Progenitor cell of endocrine pancreas (in vitro differentiated cells): Measurements from ENCODE around the gene HYCC2. TPM values are rescaled to one million over a fixed set of nuclear protein-coding genes. Genes with fewer than 3 reads are reported as not detected.

Source experiments
- DNase-seq: peaks from one replicate; pipeline ENCODE4 v3.0.0; 2021; ENCODE audit warnings: low spot score; ENCODE audit not compliant: unreplicated experiment
- H3K27ac Mint-ChIP-seq: 2 replicates; pipeline ENCODE4 v1.8.0; 2021; ENCODE audit warnings: mild to moderate bottlenecking, moderate library complexity, mixed read lengths
- H3K27me3 Mint-ChIP-seq: 2 replicates; pipeline ENCODE4 v1.8.0; 2021; ENCODE audit warnings: mixed read lengths
- H3K36me3 Mint-ChIP-seq: 2 replicates; pipeline ENCODE4 v1.8.0; 2022; ENCODE audit warnings: mixed read lengths; ENCODE audit not compliant: insufficient read depth
- H3K4me1 Mint-ChIP-seq: 2 replicates; pipeline ENCODE4 v1.8.0; 2021; ENCODE audit warnings: low read depth, mixed read lengths
- H3K4me3 Mint-ChIP-seq: 2 replicates; pipeline ENCODE4 v1.8.0; 2021; ENCODE audit warnings: low read depth, mild to moderate bottlenecking, moderate library complexity, mixed read lengths
- H3K9me3 Mint-ChIP-seq: 2 replicates; pipeline ENCODE4 v1.8.0; 2021; ENCODE audit warnings: low read depth, mixed read lengths
- total RNA-seq: library from RNA; stranded (reverse); gene quantifications from 2 replicates; pipeline ENCODE4 v1.2.1, GENCODE V29; 2021
- TF ChIP-seq, protein P1 (sequence below): fragments of 200-600 bp; sonication (generic); IDR thresholded peaks from one replicate; pipeline ENCODE4 v1.5.0; 2021; ENCODE audit warnings: antibody characterized with exemption, mild to moderate bottlenecking; ENCODE audit not compliant: unreplicated experiment

The HYCC2 gene
- total RNA-seq, 1 donor from 2014 or later, result 25.7 TPM

DNA sequence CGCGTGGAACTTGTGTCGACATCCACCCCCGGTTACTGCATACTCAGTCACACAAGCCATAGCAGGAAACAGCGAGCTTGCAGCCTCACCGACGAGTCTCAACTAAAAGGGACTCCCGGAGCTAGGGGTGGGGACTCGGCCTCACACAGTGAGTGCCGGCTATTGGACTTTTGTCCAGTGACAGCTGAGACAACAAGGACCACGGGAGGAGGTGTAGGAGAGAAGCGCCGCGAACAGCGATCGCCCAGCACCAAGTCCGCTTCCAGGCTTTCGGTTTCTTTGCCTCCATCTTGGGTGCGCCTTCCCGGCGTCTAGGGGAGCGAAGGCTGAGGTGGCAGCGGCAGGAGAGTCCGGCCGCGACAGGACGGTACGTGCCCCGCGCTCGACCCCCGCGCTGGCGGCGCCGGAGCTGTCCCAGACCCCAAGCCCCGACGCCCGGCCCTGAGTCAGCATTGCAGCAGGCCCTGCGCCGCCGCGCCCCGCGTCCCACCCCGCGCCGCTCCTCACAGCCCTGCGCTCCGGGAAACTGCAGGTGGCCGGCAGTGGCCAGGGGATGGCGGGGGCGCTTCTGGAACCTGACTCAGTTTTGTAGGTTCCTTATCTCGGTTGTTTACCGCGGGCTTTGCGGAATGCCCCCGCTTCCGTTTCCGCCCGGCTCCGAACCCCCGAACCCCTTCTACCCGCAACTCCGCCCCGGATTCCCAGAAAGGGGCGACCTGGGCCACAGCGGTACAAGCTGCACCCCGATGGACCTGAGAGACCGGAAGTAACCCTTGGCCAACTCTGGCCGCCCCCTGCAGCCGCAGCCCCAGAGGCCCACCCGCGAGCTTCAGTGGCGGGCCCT lies 44.9 kb upstream of the HYCC2 start, which contains the start of gene CFLAR:
Gene CFLAR, plus strand, starts transcription at position 50 of the 844 bp plus-strand sequence. CDS start 13,702 bp downstream, outside the sequence.
- TF ChIP-seq, protein P1, sequence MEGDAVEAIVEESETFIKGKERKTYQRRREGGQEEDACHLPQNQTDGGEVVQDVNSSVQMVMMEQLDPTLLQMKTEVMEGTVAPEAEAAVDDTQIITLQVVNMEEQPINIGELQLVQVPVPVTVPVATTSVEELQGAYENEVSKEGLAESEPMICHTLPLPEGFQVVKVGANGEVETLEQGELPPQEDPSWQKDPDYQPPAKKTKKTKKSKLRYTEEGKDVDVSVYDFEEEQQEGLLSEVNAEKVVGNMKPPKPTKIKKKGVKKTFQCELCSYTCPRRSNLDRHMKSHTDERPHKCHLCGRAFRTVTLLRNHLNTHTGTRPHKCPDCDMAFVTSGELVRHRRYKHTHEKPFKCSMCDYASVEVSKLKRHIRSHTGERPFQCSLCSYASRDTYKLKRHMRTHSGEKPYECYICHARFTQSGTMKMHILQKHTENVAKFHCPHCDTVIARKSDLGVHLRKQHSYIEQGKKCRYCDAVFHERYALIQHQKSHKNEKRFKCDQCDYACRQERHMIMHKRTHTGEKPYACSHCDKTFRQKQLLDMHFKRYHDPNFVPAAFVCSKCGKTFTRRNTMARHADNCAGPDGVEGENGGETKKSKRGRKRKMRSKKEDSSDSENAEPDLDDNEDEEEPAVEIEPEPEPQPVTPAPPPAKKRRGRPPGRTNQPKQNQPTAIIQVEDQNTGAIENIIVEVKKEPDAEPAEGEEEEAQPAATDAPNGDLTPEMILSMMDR, result no peak
- Mint-ChIP-seq H3K27me3 (no peaks in the 10 kb centered on the region), H3K36me3 (no peaks in the 10 kb centered on the region), H3K4me3 (peak within 1 kb of the TSS; percentile 89), H3K9me3 (no peaks in the 10 kb centered on the region), H3K4me1 (peaks cover 30% of the 10 kb centered on the region), H3K27ac (peak within 1 kb of the TSS; percentile 99)
- DNase-seq, result peak; percentile 40

DNA sequence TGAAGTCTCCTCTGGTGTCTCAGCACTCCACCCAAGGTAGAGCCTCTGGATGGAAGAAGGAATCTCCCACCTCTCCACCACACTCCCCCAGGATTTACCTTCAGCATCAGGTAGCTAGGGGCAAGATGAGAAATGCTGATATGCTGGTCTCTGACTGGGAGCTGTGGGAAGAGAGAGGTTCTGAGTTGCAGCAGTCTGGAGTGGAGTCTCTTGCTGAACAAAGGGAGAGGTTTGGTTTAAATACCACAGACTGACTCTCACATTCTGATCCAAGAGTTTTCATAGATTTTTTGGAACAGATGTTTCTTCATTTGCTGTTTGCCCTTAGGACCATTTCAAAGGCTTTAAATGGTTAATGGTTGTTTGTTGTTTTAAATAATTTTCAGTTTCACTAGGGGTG lies 43.4 kb upstream of the HYCC2 start:
- H3K4me1 Mint-ChIP-seq, result peaks cover 25% of the 10 kb centered on the region
- H3K27ac Mint-ChIP-seq, result peak overlapping the region; percentile 50
- no peaks in the 10 kb centered on the region for H3K27me3 Mint-ChIP-seq
- TF ChIP-seq, protein P1, result no peak
- H3K4me3 Mint-ChIP-seq, result peak overlapping the region; percentile 89
- no peaks in the 10 kb centered on the region for H3K9me3 Mint-ChIP-seq
- DNase-seq, result no peak
- H3K36me3 Mint-ChIP-seq, result no peaks in the 10 kb centered on the region

DNA sequence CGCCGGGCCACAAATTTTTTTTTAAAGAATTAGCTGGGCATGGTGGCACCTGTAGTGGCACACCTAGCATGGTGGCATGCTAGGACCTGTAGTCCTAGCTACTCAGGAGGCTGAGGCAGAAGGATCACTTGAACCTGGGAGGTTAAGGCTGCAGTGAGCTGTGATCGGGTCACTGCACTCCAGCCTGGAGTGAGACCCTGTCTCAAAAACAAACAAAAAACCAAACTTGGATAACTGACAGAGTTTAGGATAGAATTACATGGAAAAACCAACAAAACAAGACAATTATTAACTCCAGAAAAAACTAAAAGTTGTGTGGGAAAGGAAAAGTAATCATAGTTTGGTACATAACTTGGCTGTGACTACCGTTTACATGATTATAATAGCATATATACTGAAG lies 42.9 kb upstream of the HYCC2 start:
- H3K27ac Mint-ChIP-seq, result peak overlapping the region; percentile 50
- no peaks in the 10 kb centered on the region for H3K9me3 Mint-ChIP-seq
- H3K27me3 Mint-ChIP-seq, result no peaks in the 10 kb centered on the region
- H3K36me3 Mint-ChIP-seq, result no peaks in the 10 kb centered on the region
- H3K4me1 Mint-ChIP-seq, result peaks cover 22% of the 10 kb centered on the region
- no peak for DNase-seq
- H3K4me3 Mint-ChIP-seq, result peak overlapping the region; percentile 35
- TF ChIP-seq, protein P1, result no peak

DNA sequence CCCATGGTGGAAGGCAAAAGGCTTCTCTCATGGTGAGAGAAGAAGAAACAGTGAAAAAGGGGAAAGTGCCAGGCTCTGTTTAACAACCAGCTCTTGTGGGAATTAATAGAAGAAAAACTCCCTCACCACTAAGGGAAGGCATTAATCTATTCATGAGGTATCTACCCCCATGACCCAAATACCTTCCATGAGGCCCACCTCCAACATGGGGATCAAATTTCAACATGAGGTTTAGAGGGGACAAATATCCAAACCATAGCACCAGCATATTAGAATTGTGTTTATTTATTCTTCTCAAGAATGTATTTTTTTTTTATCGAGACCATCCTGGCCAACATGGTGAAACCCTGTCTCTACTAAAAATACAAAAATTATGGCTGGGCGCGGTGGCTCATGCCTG lies 39.6 kb upstream of the HYCC2 start:
- DNase-seq, result no peak
- Mint-ChIP-seq H3K27me3 (no peaks in the 10 kb centered on the region), H3K4me1 (peaks cover 9% of the 10 kb centered on the region), H3K9me3 (no peaks in the 10 kb centered on the region), H3K27ac (no peak overlapping the region), H3K36me3 (peaks cover 1% of the 10 kb centered on the region), H3K4me3 (no peak overlapping the region)
- TF ChIP-seq, protein P1, result no peak

DNA sequence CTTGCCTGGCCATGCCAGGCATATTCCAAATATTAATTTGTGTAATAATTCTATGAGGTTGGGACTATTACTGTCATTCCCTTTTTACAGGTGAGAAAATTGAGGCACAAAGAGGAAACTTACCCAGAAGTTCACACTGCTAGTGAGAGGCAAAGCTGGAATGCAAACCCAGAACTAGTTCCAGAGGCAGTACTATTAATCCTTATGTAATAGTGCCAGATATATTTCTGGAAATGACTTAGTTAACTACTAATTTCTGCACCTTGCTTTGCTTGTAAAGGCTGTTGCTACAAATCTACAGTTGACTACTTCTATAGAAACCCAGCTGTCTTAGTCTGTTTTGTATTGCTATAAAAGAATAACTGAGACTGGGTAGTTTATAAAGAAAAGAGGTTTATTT lies 39.1 kb upstream of the HYCC2 start:
- peaks cover 2% of the 10 kb centered on the region for H3K36me3 Mint-ChIP-seq
- no peak for DNase-seq
- TF ChIP-seq, protein P1, result no peak
- no peak overlapping the region for H3K4me3 Mint-ChIP-seq
- peaks cover 8% of the 10 kb centered on the region for H3K4me1 Mint-ChIP-seq
- H3K27ac Mint-ChIP-seq, result no peak overlapping the region
- no peaks in the 10 kb centered on the region for H3K27me3 Mint-ChIP-seq
- no peaks in the 10 kb centered on the region for H3K9me3 Mint-ChIP-seq
